Mesendoderm (in vitro differentiated cells): Measurements from ENCODE around the gene XPA.

Experiments used
- DNase-seq: peaks from one replicate; pipeline ENCODE4 v3.0.0; 2013
- H2AK5ac ChIP-seq: 2 replicates; pipeline ENCODE4 v1.6.1; 2013; ENCODE audit warnings: low read length, inconsistent platforms
- H2BK120ac ChIP-seq: 2 replicates; pipeline ENCODE4 v1.6.1; 2013; ENCODE audit warnings: low read depth, mild to moderate bottlenecking, low read length, moderate library complexity, mixed read lengths
- H2BK15ac ChIP-seq: replicated peaks from 2 replicates; pipeline ENCODE4 v1.6.1; 2013; ENCODE audit warnings: low read depth, mild to moderate bottlenecking, moderate library complexity
- H2BK5ac ChIP-seq: 2 replicates; pipeline ENCODE4 v1.6.1; 2013; ENCODE audit warnings: low read length, inconsistent platforms
- H3K18ac ChIP-seq: 2 replicates; pipeline ENCODE4 v1.6.1; 2013; ENCODE audit warnings: mild to moderate bottlenecking, low read length, mixed read lengths
- H3K23ac ChIP-seq: one replicate; pipeline ENCODE4 v1.6.1; 2013; ENCODE audit warnings: low read length
- H3K27ac ChIP-seq: 2 replicates; pipeline ENCODE4 v1.5.1; 2013; ENCODE audit warnings: low read depth, mild to moderate bottlenecking, inconsistent platforms, low read length, moderate library complexity
- H3K27me3 ChIP-seq: 2 replicates; pipeline ENCODE4 v1.6.1; 2013; ENCODE audit warnings: low read length, control low read depth, mild to moderate bottlenecking, inconsistent platforms; ENCODE audit not compliant: insufficient read depth, poor library complexity
- H3K36me3 ChIP-seq: 2 replicates; pipeline ENCODE4 v1.6.1; 2013; ENCODE audit warnings: low read length, inconsistent platforms; ENCODE audit not compliant: control insufficient read depth, insufficient read depth
- H3K4ac ChIP-seq: one replicate; pipeline ENCODE4 v1.6.1; 2013; ENCODE audit warnings: low read depth, mild to moderate bottlenecking, low read length, moderate library complexity
- H3K4me1 ChIP-seq: 2 replicates; pipeline ENCODE4 v1.6.1; 2013; ENCODE audit warnings: low read depth, low read length, inconsistent platforms; ENCODE audit not compliant: control insufficient read depth
- H3K4me2 ChIP-seq: 2 replicates; pipeline ENCODE4 v1.6.1; 2013; ENCODE audit warnings: low read length
- H3K4me3 ChIP-seq: 2 replicates; pipeline ENCODE4 v1.5.1; 2013; ENCODE audit warnings: mild to moderate bottlenecking, low read length
- H3K56ac ChIP-seq: one replicate; pipeline ENCODE4 v1.6.1; 2013; ENCODE audit warnings: low read length
- H3K79me1 ChIP-seq: 2 replicates; pipeline ENCODE4 v1.6.1; 2013; ENCODE audit warnings: low read length, inconsistent platforms
- H3K79me2 ChIP-seq: 2 replicates; pipeline ENCODE4 v1.6.1; 2013; ENCODE audit warnings: mild to moderate bottlenecking, low read length; ENCODE audit not compliant: control insufficient read depth, insufficient read depth
- H3K9ac ChIP-seq: 2 replicates; pipeline ENCODE4 v1.6.1; 2013; ENCODE audit warnings: low read length, inconsistent platforms
- H4K5ac ChIP-seq: one replicate; pipeline ENCODE4 v1.6.1; 2013; ENCODE audit warnings: low read length
- H4K8ac ChIP-seq: one replicate; pipeline ENCODE4 v1.6.1; 2013; ENCODE audit warnings: low read depth, mild to moderate bottlenecking, control low read depth, low read length, moderate library complexity
- WGBS: extraction: QIAGEN DNeasy Blood & Tissue Kit; methylation state at CpG from one replicate; pipeline ENCODE4 v1.1.7; 2013; ENCODE audit warnings: low lambda C conversion rate, missing lambda C conversion rate; ENCODE audit not compliant: insufficient coverage; ENCODE audit errors: extremely low coverage; 5-methylcytosine and 5-hydroxymethylcytosine counted together

The XPA gene

DNA sequence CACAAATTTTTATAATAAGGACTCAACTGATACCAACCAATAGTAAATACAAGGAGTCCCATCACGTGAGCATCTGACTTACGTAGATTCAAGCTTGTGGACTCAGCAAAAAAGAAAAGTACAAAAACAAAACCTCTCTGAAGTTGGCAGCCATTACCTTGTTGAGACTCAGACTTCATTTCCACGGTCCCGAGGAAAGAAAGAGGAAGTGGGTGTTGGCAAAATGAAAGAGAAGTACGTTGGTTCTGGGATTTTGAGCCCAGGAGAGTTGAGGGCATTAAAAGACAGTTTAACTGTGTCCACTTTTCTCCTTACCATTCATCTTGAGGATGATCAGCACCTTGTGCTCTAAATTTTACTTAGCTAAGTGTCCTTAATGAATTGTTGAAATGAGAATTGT lies 36.8 kb downstream of the XPA start:
- DNase-seq = no peak
- Histone ChIP-seq H3K4me1 (no peaks in the 10 kb centered on the region), H3K4me2 (no peak overlapping the region), H3K23ac (no peak overlapping the region), H3K79me2 (no peaks in the 10 kb centered on the region), H4K5ac (no peak overlapping the region), H3K18ac (no peak overlapping the region), H3K4ac (no peak overlapping the region), H2BK120ac (no peak overlapping the region), H2BK5ac (no peak overlapping the region), H3K9ac (no peak overlapping the region), H2BK15ac (no peak overlapping the region), H3K4me3 (no peak overlapping the region), H3K56ac (no peak overlapping the region), H2AK5ac (no peak overlapping the region), H4K8ac (no peak overlapping the region), H3K27me3 (no peaks in the 10 kb centered on the region), H3K27ac (no peak overlapping the region), H3K79me1 (no peaks in the 10 kb centered on the region), H3K36me3 (peaks cover 12% of the 10 kb centered on the region)
- no CpG with 5 or more reads among the region's 5 CpGs for WGBS

DNA sequence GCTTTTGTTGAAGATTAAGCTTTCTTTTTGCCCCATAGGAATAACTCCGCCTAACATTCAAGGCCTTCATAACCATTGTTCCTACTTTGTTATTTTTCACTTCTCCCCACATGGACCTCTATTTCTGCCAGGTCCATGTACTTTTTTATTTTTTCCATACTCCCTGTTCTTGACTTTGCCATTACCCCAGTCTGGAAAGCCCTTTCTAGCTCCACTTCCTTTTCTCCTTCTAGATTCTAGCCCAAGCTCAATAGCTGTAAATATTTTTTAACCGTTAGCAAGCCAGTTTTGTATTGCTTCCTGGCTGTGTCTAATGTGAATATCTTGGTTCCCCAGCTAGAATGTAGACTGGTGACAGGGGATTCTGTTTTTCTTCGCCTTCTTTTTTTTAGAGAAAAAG lies 37.4 kb downstream of the XPA start:
- Histone ChIP-seq H3K56ac (no peak overlapping the region), H3K4me1 (no peaks in the 10 kb centered on the region), H3K27me3 (no peaks in the 10 kb centered on the region), H3K36me3 (peaks cover 12% of the 10 kb centered on the region), H3K9ac (no peak overlapping the region), H4K5ac (no peak overlapping the region), H3K18ac (no peak overlapping the region), H3K79me1 (no peaks in the 10 kb centered on the region), H2BK15ac (no peak overlapping the region), H3K4me3 (no peak overlapping the region), H3K79me2 (no peaks in the 10 kb centered on the region), H4K8ac (no peak overlapping the region), H3K27ac (no peak overlapping the region), H3K23ac (no peak overlapping the region), H3K4ac (no peak overlapping the region), H2BK120ac (no peak overlapping the region), H2BK5ac (no peak overlapping the region), H2AK5ac (no peak overlapping the region), H3K4me2 (no peak overlapping the region)
- DNase-seq = no peak
- WGBS = no CpG with 5 or more reads among the region's 3 CpGs

DNA sequence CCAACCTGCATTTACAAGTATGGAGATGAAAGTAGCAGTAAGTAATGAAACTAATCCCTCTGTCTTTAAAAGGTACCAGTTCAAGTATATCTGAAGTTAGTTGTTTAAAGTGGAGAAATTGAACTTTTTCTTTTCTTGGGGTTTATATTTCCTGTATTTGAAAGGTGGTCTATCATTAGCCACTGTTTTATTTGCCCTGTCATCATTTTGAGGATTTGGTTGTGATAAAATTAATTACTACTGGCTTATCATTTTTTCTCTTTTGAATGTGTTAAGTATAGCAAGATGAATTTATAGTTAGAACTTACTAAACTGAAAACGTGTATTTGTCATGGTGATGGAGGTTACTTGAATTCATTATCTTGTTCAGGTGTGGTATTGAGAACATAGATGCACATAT lies 38.4 kb downstream of the XPA start:
- H2AK5ac ChIP-seq = no peak overlapping the region
- H3K4me1 ChIP-seq = no peaks in the 10 kb centered on the region
- H3K4ac ChIP-seq = no peak overlapping the region
- no peaks in the 10 kb centered on the region for H3K79me2 ChIP-seq
- H3K36me3 ChIP-seq = peaks cover 9% of the 10 kb centered on the region
- no peak overlapping the region for H4K5ac ChIP-seq
- no peak for DNase-seq
- H2BK5ac ChIP-seq = no peak overlapping the region
- no peak overlapping the region for H3K27ac ChIP-seq
- no peaks in the 10 kb centered on the region for H3K79me1 ChIP-seq
- no peaks in the 10 kb centered on the region for H3K27me3 ChIP-seq
- H3K56ac ChIP-seq = no peak overlapping the region
- WGBS = no CpG with 5 or more reads among the region's 1 CpG
- H3K4me3 ChIP-seq = no peak overlapping the region
- no peak overlapping the region for H3K9ac ChIP-seq
- no peak overlapping the region for H3K4me2 ChIP-seq
- H2BK120ac ChIP-seq = no peak overlapping the region
- no peak overlapping the region for H3K23ac ChIP-seq
- no peak overlapping the region for H3K18ac ChIP-seq
- no peak overlapping the region for H2BK15ac ChIP-seq
- no peak overlapping the region for H4K8ac ChIP-seq

DNA sequence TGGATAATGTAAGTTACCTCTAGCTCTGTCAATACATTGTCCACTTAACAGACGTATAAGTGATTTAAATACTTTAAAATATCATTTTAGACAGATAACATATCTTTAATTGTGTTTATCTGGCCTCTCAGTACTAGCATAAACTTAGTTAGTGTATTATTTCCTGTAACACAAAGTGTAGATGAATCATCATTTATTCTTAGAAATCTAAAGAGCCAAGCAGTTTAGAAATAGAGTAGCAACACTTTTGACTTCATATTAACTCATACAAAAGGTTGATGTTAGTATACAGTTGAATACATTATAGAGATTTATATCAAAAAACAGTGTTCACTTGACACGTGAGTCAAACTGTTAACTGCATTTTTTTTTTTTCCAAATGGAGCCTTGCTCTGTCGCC lies 45.5 kb downstream of the XPA start:
- Histone ChIP-seq H2BK120ac (no peak overlapping the region), H4K8ac (no peak overlapping the region), H4K5ac (no peak overlapping the region), H3K4me2 (no peak overlapping the region), H3K9ac (no peak overlapping the region), H3K4me1 (no peaks in the 10 kb centered on the region), H3K27ac (no peak overlapping the region), H3K4ac (no peak overlapping the region), H3K18ac (no peak overlapping the region), H2AK5ac (no peak overlapping the region), H3K79me1 (no peaks in the 10 kb centered on the region), H3K4me3 (no peak overlapping the region), H2BK5ac (no peak overlapping the region), H3K23ac (no peak overlapping the region), H3K27me3 (no peaks in the 10 kb centered on the region), H3K56ac (no peak overlapping the region), H3K79me2 (no peaks in the 10 kb centered on the region), H3K36me3 (peaks cover 2% of the 10 kb centered on the region), H2BK15ac (no peak overlapping the region)
- no CpG with 5 or more reads among the region's 3 CpGs for WGBS
- DNase-seq = no peak

DNA sequence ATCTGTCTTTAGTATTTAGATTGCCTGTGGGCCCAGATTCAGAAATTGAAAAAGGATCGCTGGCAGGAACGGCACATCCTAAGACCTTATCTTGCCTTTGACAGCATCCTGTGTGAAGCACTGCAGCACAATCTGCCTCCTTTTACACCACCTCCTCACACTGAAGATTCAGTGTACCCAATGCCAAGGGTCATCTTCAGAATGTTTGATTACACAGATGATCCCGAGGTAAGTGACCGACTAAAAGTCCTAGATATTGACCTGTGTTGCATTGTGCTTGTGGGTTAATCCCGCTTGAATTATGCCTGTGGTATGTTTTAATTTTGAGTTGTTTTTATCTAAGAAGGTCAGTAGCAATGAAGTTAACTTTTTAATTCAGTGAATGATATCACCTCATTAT lies 49.1 kb downstream of the XPA start:
- no peaks in the 10 kb centered on the region for H3K4me1 ChIP-seq
- no peak overlapping the region for H2BK120ac ChIP-seq
- no peak for DNase-seq
- H3K79me1 ChIP-seq = no peaks in the 10 kb centered on the region
- H3K4me3 ChIP-seq = no peak overlapping the region
- H3K9ac ChIP-seq = no peak overlapping the region
- H4K8ac ChIP-seq = no peak overlapping the region
- no peak overlapping the region for H2AK5ac ChIP-seq
- H3K36me3 ChIP-seq = peaks cover 2% of the 10 kb centered on the region
- no peaks in the 10 kb centered on the region for H3K27me3 ChIP-seq
- no peak overlapping the region for H3K27ac ChIP-seq
- no CpG with 5 or more reads among the region's 5 CpGs for WGBS
- no peak overlapping the region for H3K4ac ChIP-seq
- H3K4me2 ChIP-seq = no peak overlapping the region
- H2BK5ac ChIP-seq = no peak overlapping the region
- H3K56ac ChIP-seq = no peak overlapping the region
- H2BK15ac ChIP-seq = no peak overlapping the region
- no peaks in the 10 kb centered on the region for H3K79me2 ChIP-seq
- no peak overlapping the region for H3K23ac ChIP-seq
- H3K18ac ChIP-seq = no peak overlapping the region
- no peak overlapping the region for H4K5ac ChIP-seq

DNA sequence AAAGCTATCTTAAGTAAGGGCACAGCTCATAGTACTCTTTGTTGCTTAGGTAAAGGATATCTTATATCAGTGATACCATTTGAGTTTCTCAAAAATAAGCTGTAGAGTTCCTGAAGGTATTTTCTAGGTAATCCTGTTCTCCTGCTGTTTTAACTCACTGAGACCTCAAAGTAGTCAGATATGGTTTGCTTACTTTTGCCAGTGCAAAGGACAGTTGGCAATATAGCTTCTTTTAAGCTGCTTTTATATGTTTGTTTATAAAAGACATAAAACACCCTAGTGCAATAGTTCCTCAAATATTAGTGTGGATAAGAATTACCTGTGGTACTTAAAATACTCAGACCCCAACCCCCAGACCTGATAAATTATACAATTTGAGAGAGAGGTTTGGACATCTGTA lies 51.4 kb downstream of the XPA start:
- H3K23ac ChIP-seq = no peak overlapping the region
- H3K4me1 ChIP-seq = no peaks in the 10 kb centered on the region
- H3K4me3 ChIP-seq = no peak overlapping the region
- H3K4ac ChIP-seq = no peak overlapping the region
- H4K5ac ChIP-seq = no peak overlapping the region
- no peaks in the 10 kb centered on the region for H3K79me1 ChIP-seq
- no peak overlapping the region for H4K8ac ChIP-seq
- no peak overlapping the region for H2BK5ac ChIP-seq
- no peak overlapping the region for H3K56ac ChIP-seq
- H3K79me2 ChIP-seq = no peaks in the 10 kb centered on the region
- no peak for DNase-seq
- H3K9ac ChIP-seq = no peak overlapping the region
- H3K36me3 ChIP-seq = peaks cover 2% of the 10 kb centered on the region
- H2BK120ac ChIP-seq = no peak overlapping the region
- no peak overlapping the region for H2BK15ac ChIP-seq
- H3K4me2 ChIP-seq = no peak overlapping the region
- no peaks in the 10 kb centered on the region for H3K27me3 ChIP-seq
- no peak overlapping the region for H3K18ac ChIP-seq
- no peak overlapping the region for H2AK5ac ChIP-seq
- H3K27ac ChIP-seq = no peak overlapping the region
